H9 (cell line): Measurements from ENCODE around the gene ZNF385B. TPM values are rescaled to one million over a fixed set of nuclear protein-coding genes. Genes with fewer than 3 reads are reported as not detected.

Experiments used
- DNase-seq: peaks from one replicate; pipeline ENCODE4 v3.0.0-alpha.2; 2017
- H2AFZ ChIP-seq: one replicate; pipeline ENCODE4 v1.6.1; 2013; ENCODE audit warnings: mild to moderate bottlenecking, low read length, control low read depth, moderate library complexity
- H2AK5ac ChIP-seq: 2 replicates; pipeline ENCODE4 v1.6.1; 2013; ENCODE audit warnings: low read length, control low read depth, mixed read lengths; ENCODE audit not compliant: insufficient read length
- H2BK120ac ChIP-seq: one replicate; pipeline ENCODE4 v1.6.1; 2013; ENCODE audit warnings: low read depth, mild to moderate bottlenecking, low read length, control low read depth, inconsistent platforms; ENCODE audit not compliant: poor library complexity, severe bottlenecking
- H2BK12ac ChIP-seq: 2 replicates; pipeline ENCODE4 v1.6.1; 2013; ENCODE audit warnings: low read length, control low read depth, mixed read lengths, low read depth; ENCODE audit not compliant: insufficient read length
- H2BK15ac ChIP-seq: 2 replicates; pipeline ENCODE4 v1.6.1; 2013; ENCODE audit warnings: low read depth, low read length, control low read depth
- H2BK20ac ChIP-seq: one replicate; pipeline ENCODE4 v1.6.1; 2013; ENCODE audit warnings: low read depth, mild to moderate bottlenecking, low read length, control low read depth, inconsistent platforms; ENCODE audit not compliant: poor library complexity, severe bottlenecking
- H2BK5ac ChIP-seq: 2 replicates; pipeline ENCODE4 v1.6.1; 2013; ENCODE audit warnings: low read length, control low read depth, mixed read lengths; ENCODE audit not compliant: insufficient read length
- H3K14ac ChIP-seq: 2 replicates; pipeline ENCODE4 v1.6.1; 2013; ENCODE audit warnings: low read length, control low read depth; ENCODE audit not compliant: insufficient read depth
- H3K18ac ChIP-seq: 2 replicates; pipeline ENCODE4 v1.6.1; 2013; ENCODE audit warnings: low read depth, mild to moderate bottlenecking, mixed read lengths, low read length, control low read depth; ENCODE audit not compliant: insufficient read length
- H3K23ac ChIP-seq: 2 replicates; pipeline ENCODE4 v1.6.1; 2013; ENCODE audit warnings: low read length, control low read depth, mixed read lengths, low read depth; ENCODE audit not compliant: insufficient read length
- H3K23me2 ChIP-seq: 2 replicates; pipeline ENCODE4 v1.6.1; 2013; ENCODE audit warnings: low read depth, mild to moderate bottlenecking, mixed read lengths, low read length, control low read depth; ENCODE audit not compliant: insufficient read length, poor library complexity, severe bottlenecking
- H3K27ac ChIP-seq: 2 replicates; pipeline ENCODE4 v1.5.1; 2013; ENCODE audit warnings: low read length, control low read depth, mixed read lengths, low read depth; ENCODE audit not compliant: insufficient read length
- H3K27me3 ChIP-seq: 2 replicates; pipeline ENCODE4 v1.6.1; 2013; ENCODE audit warnings: low read length, control low read depth, inconsistent platforms; ENCODE audit not compliant: insufficient read depth
- H3K4ac ChIP-seq: 2 replicates; pipeline ENCODE4 v1.6.1; 2013; ENCODE audit warnings: low read depth, mild to moderate bottlenecking, control low read depth, inconsistent platforms, low read length, moderate library complexity
- H3K4me1 ChIP-seq: 2 replicates; pipeline ENCODE4 v1.6.1; 2013; ENCODE audit warnings: low read length, control low read depth, inconsistent platforms; ENCODE audit not compliant: insufficient read depth
- H3K4me2 ChIP-seq: 2 replicates; pipeline ENCODE4 v1.6.1; 2013; ENCODE audit warnings: low read length, control low read depth, mixed read lengths; ENCODE audit not compliant: insufficient read length, insufficient read depth
- H3K56ac ChIP-seq: 2 replicates; pipeline ENCODE4 v1.6.1; 2013; ENCODE audit warnings: low read depth, mild to moderate bottlenecking, mixed read lengths, low read length, control low read depth; ENCODE audit not compliant: insufficient read length
- H3K79me1 ChIP-seq: 2 replicates; pipeline ENCODE4 v1.6.1; 2013; ENCODE audit warnings: low read depth, mild to moderate bottlenecking, moderate library complexity, low read length, control low read depth, inconsistent platforms; ENCODE audit not compliant: insufficient read depth, poor library complexity, severe bottlenecking
- H3K79me2 ChIP-seq: 2 replicates; pipeline ENCODE4 v1.6.1; 2013; ENCODE audit warnings: low read length, control low read depth, inconsistent platforms; ENCODE audit not compliant: insufficient read depth
- H3K9ac ChIP-seq: 2 replicates; pipeline ENCODE4 v1.6.1; 2013; ENCODE audit warnings: low read length, control low read depth, mixed read lengths; ENCODE audit not compliant: insufficient read length; ENCODE audit errors: extremely low read depth
- H3K9me3 ChIP-seq: one replicate; pipeline ENCODE4 v1.6.1; 2013; ENCODE audit warnings: low read depth, low read length, inconsistent platforms; ENCODE audit not compliant: control insufficient read depth
- H3T11ph ChIP-seq: one replicate; pipeline ENCODE4 v1.6.1; 2013; ENCODE audit warnings: mild to moderate bottlenecking, low read length, control low read depth, inconsistent platforms
- H4K20me1 ChIP-seq: one replicate; pipeline ENCODE4 v1.6.1; 2013; ENCODE audit not compliant: control insufficient read depth, insufficient read length, insufficient read depth
- H4K5ac ChIP-seq: 2 replicates; pipeline ENCODE4 v1.6.1; 2013; ENCODE audit warnings: low read depth, mild to moderate bottlenecking, mixed read lengths, low read length, control low read depth; ENCODE audit not compliant: insufficient read length
- H4K8ac ChIP-seq: replicated peaks from 2 replicates; pipeline ENCODE4 v1.6.1; 2013; ENCODE audit warnings: low read length, control low read depth, mixed read lengths, low read depth; ENCODE audit not compliant: insufficient read length
- H4K91ac ChIP-seq: 2 replicates; pipeline ENCODE4 v1.6.1; 2013; ENCODE audit warnings: low read depth, mild to moderate bottlenecking, moderate library complexity, mixed read lengths, low read length, control low read depth; ENCODE audit not compliant: insufficient read length
- H3K27ac Mint-ChIP-seq, 3 experiments: 2 replicates in 2 of 3; 3 replicates in 1 of 3; pipeline ENCODE4 v1.8.0; 2020 to 2021; ENCODE audit warnings: mixed read lengths in 3 of 3, mild to moderate bottlenecking in 1 of 3, moderate library complexity in 1 of 3
- H3K27me3 Mint-ChIP-seq: 2 replicates; pipeline ENCODE4 v1.8.0; 2021; ENCODE audit warnings: low read depth, mild to moderate bottlenecking, moderate library complexity, mixed read lengths
- H3K36me3 Mint-ChIP-seq, 3 experiments: 2 replicates in 2 of 3; 3 replicates in 1 of 3; pipeline ENCODE4 v1.8.0; 2020 to 2021; ENCODE audit warnings: low read depth in 3 of 3, mixed read lengths in 3 of 3; ENCODE audit not compliant: insufficient read depth in 1 of 3
- H3K4me1 Mint-ChIP-seq, 2 experiments: 2 replicates each; pipeline ENCODE4 v1.8.0; 2020; ENCODE audit warnings: mixed read lengths in 2 of 2
- H3K4me3 Mint-ChIP-seq, 2 experiments: 2 replicates in 1 of 2; 3 replicates in 1 of 2; pipeline ENCODE4 v1.8.0; 2020 to 2021; ENCODE audit warnings: mild to moderate bottlenecking in 2 of 2, mixed read lengths in 2 of 2, moderate library complexity in 1 of 2
- H3K9me3 Mint-ChIP-seq, 2 experiments: 2 replicates in 1 of 2; 3 replicates in 1 of 2; pipeline ENCODE4 v1.8.0; 2020; ENCODE audit warnings: mild to moderate bottlenecking in 2 of 2, mixed read lengths in 2 of 2, moderate library complexity in 1 of 2
- WGBS: extraction: QIAGEN DNeasy Blood & Tissue Kit; methylation state at CpG from one replicate; pipeline ENCODE4 v1.1.7; 2013; ENCODE audit warnings: missing lambda C conversion rate, low lambda C conversion rate, mixed read lengths; ENCODE audit not compliant: insufficient read length; ENCODE audit errors: extremely low coverage; 5-methylcytosine and 5-hydroxymethylcytosine counted together
- total RNA-seq: library from RNA; stranded (reverse); gene quantifications from 2 replicates; pipeline ENCODE4 v1.2.1, GENCODE V29; 2021
- TF ChIP-seq, protein P1 (sequence below): fragments of 200-600 bp; sonication (generic); conservative IDR thresholded peaks from 3 replicates; pipeline ENCODE4 v1.8.0; 2021; ENCODE audit warnings: antibody characterized with exemption, mild to moderate bottlenecking

The ZNF385B gene
- total RNA-seq, 1 experiment from 2014 or later: 2.1 TPM

DNA sequence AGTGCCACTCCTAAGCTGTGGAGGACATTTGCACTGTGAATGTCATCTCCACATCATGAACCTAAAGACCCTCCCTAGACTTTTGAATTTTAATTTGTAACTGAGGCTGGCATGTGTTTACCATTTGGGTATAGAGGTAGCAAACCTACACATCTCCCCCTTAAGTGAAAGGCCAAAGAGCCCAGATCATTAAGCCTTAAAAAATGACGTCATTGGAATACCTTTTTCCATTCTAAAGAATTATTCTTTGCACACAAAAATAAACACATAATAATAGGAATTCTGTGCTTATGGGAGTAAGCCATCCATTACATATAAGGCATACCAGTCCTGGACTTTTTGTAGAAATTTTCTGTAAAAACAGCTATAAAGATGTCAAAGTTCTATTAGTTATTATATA is 38.9 kb downstream of the ZNF385B start:
- Histone ChIP-seq H3K9ac (no peak overlapping the region), H3K4me1 (no peaks in the 10 kb centered on the region), H3T11ph (no peak overlapping the region), H3K27me3 (no peaks in the 10 kb centered on the region), H2AFZ (no peak overlapping the region), H2BK5ac (no peak overlapping the region), H3K79me1 (no peaks in the 10 kb centered on the region), H3K4ac (no peak overlapping the region), H2BK20ac (no peak overlapping the region), H2BK12ac (no peak overlapping the region), H4K20me1 (no peaks in the 10 kb centered on the region), H2BK15ac (no peak overlapping the region), H3K23ac (no peak overlapping the region), H3K14ac (no peak overlapping the region), H3K9me3 (no peaks in the 10 kb centered on the region), H3K4me2 (no peak overlapping the region), H4K8ac (no peak overlapping the region), H2BK120ac (no peak overlapping the region), H3K23me2 (no peaks in the 10 kb centered on the region), H3K56ac (no peak overlapping the region), H3K79me2 (no peaks in the 10 kb centered on the region; the same call in 1 of the 2 replicates), H4K91ac (no peak overlapping the region), H3K18ac (no peak overlapping the region), H2AK5ac (no peak overlapping the region), H3K27ac (no peak overlapping the region), H4K5ac (no peak overlapping the region)
- Mint-ChIP-seq H3K36me3 (no peaks in the 10 kb centered on the region), H3K27ac (no peak overlapping the region), H3K4me1 (peaks cover 17% of the 10 kb centered on the region in 2 experiments), H3K9me3 (no peaks in the 10 kb centered on the region; a peak in 1 of 5 replicates), H3K4me3 (no peak overlapping the region), H3K27me3 (no peaks in the 10 kb centered on the region)
- no peak for DNase-seq
- TF ChIP-seq, protein P1, sequence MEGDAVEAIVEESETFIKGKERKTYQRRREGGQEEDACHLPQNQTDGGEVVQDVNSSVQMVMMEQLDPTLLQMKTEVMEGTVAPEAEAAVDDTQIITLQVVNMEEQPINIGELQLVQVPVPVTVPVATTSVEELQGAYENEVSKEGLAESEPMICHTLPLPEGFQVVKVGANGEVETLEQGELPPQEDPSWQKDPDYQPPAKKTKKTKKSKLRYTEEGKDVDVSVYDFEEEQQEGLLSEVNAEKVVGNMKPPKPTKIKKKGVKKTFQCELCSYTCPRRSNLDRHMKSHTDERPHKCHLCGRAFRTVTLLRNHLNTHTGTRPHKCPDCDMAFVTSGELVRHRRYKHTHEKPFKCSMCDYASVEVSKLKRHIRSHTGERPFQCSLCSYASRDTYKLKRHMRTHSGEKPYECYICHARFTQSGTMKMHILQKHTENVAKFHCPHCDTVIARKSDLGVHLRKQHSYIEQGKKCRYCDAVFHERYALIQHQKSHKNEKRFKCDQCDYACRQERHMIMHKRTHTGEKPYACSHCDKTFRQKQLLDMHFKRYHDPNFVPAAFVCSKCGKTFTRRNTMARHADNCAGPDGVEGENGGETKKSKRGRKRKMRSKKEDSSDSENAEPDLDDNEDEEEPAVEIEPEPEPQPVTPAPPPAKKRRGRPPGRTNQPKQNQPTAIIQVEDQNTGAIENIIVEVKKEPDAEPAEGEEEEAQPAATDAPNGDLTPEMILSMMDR: no peak
- no CpG with 5 or more reads among the region's 1 CpG for WGBS
